ENCODE measurements around the gene LARP1.

The LARP1 gene

GRCh38 chr5:154762700-154763099 lies 7.5 kb downstream of the LARP1 start:
- DNase-seq = no peak

GRCh38 chr5:154764967-154765366 lies 9.8 kb downstream of the LARP1 start:
- DNase-seq = no peak

GRCh38 chr5:154765396-154765925 lies 10.3 kb downstream of the LARP1 start:
- no peak for DNase-seq

- no peak for DNase-seq
These were observed 11.5 kb downstream of the LARP1 start for GRCh38 chr5:154766558-154767281.

- no peak for DNase-seq
These were observed 12.4 kb downstream of the LARP1 start for GRCh38 chr5:154767576-154767975.

- DNase-seq = no peak
These were observed 13.0 kb downstream of the LARP1 start for GRCh38 chr5:154768207-154768606.

GRCh38 chr5:154770111-154770510 lies 14.9 kb downstream of the LARP1 start:
- DNase-seq = no peak

- DNase-seq = no peak
These were observed 16.3 kb downstream of the LARP1 start for GRCh38 chr5:154771383-154771901.

GRCh38 chr5:154773326-154773725 lies 18.1 kb downstream of the LARP1 start:
- DNase-seq = no peak

GRCh38 chr5:154776167-154776566 lies 21.0 kb downstream of the LARP1 start:
- DNase-seq = no peak

- no peak for DNase-seq
These were observed 23.4 kb downstream of the LARP1 start for GRCh38 chr5:154778534-154778933.

- no peak for DNase-seq
These were observed 23.9 kb downstream of the LARP1 start for GRCh38 chr5:154779105-154779504.

- no peak for DNase-seq
These were observed 25.0 kb downstream of the LARP1 start for GRCh38 chr5:154780128-154780527.

- DNase-seq = no peak
These were observed 27.1 kb downstream of the LARP1 start for GRCh38 chr5:154782326-154782725.

GRCh38 chr5:154782812-154783592 lies 27.8 kb downstream of the LARP1 start:
- no peak for DNase-seq

GRCh38 chr5:154783774-154784460 lies 28.7 kb downstream of the LARP1 start:
- DNase-seq = no peak

GRCh38 chr5:154784856-154785255 lies 29.7 kb downstream of the LARP1 start:
- DNase-seq = no peak

- DNase-seq = no peak
These were observed 31.2 kb downstream of the LARP1 start for GRCh38 chr5:154786414-154786813.

GRCh38 chr5:154788212-154788611 lies 33.0 kb downstream of the LARP1 start:
- DNase-seq = no peak

GRCh38 chr5:154791535-154791934 lies 36.4 kb downstream of the LARP1 start:
- DNase-seq = no peak

- DNase-seq = no peak
These were observed 38.7 kb downstream of the LARP1 start for GRCh38 chr5:154793599-154794524.
